Effector memory CD8-positive, alpha-beta T cell (primary cell): ENCODE results near the gene IFNA4.

Experiments
- ATAC-seq: fragments of 150-1000 bp; cut with Tn5 transposase; replicated peaks from 2 replicates; pipeline ENCODE4 v1.10.0; 2021; ENCODE audit warnings: mild to moderate bottlenecking, moderate library complexity
- DNase-seq, 3 experiments: peaks; one replicate each; pipeline ENCODE4 v3.0.0; 2021
- H3K27ac Mint-ChIP-seq, 2 donors: one replicate each; pipeline ENCODE4 v1.8.0; 2022; ENCODE audit warnings: mild to moderate bottlenecking in 2 of 2, mixed read lengths in 2 of 2, moderate library complexity in 2 of 2
- H3K27me3 Mint-ChIP-seq, 2 donors: one replicate each; pipeline ENCODE4 v1.8.0; 2022; ENCODE audit warnings: mixed read lengths in 2 of 2
- H3K36me3 Mint-ChIP-seq: one replicate; pipeline ENCODE4 v1.8.0; 2022; ENCODE audit warnings: mild to moderate bottlenecking, moderate library complexity, mixed read lengths; ENCODE audit not compliant: insufficient read depth
- H3K4me1 Mint-ChIP-seq, 2 donors: one replicate each; pipeline ENCODE4 v1.8.0; 2022; ENCODE audit warnings: low read depth in 2 of 2, mixed read lengths in 2 of 2
- H3K4me3 Mint-ChIP-seq, 2 donors: one replicate each; pipeline ENCODE4 v1.8.0; 2022; ENCODE audit warnings: mild to moderate bottlenecking in 2 of 2, mixed read lengths in 2 of 2, moderate library complexity in 2 of 2
- H3K9me3 Mint-ChIP-seq, 2 donors: one replicate each; pipeline ENCODE4 v1.8.0; 2022; ENCODE audit warnings: mixed read lengths in 2 of 2

The IFNA4 gene

DNA sequence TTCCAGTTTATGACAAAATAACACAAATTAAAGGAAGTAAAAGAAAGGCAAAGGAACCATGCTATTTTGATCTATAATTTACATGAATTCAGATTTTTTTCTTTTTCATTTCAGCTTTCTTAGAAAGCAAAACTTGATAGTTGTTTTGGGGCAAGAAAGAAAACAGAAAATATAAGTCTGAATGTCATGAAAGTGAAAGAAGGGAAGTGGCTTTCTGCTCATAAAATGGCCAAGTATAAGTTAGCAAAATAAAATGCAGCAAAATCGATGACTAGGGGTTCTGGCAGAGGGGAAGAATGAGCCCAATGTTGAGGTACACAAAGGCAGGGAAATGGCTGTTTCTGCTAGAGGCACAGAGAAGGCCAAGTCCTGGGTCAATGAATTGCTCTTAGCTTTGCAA, 42.8 kb downstream of the IFNA4 start:
- H3K4me1 Mint-ChIP-seq: peaks cover 15 to 22% of the 10 kb centered on the region in 2 donors
- H3K36me3 Mint-ChIP-seq: no peaks in the 10 kb centered on the region
- peak overlapping the region; percentile 24 to 85 for H3K27ac Mint-ChIP-seq
- H3K27me3 Mint-ChIP-seq: peaks cover 0 to 6% of the 10 kb centered on the region in 2 donors
- DNase-seq (no peak), ATAC-seq (no peak)
- H3K9me3 Mint-ChIP-seq: peaks cover 0 to 9% of the 10 kb centered on the region in 2 donors
- peak overlapping the region; percentile 26 to 43 for H3K4me3 Mint-ChIP-seq

DNA sequence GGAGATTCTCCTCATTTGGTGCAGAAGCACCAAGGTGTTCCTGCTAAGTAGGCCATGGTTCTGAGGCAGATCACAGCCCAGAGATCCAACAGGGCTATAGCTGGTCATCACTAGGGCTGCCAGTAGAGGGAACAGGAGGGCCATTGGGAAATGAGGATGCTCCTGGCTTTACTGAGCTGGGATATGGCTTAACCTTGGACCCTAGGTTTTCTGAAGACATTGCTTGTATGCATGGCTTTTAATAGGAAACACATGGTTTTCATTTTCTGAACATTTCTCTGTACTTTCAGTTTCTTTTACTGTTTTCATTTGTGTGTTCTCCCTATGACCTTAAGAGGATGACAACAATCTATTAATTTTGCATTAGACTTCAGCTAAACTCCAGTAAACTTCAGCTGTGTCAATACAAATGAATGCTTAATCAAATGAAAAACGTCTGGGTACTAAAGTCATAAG, 45.9 kb downstream of the IFNA4 start, which contains the start of gene IFNW1:
TSS of gene IFNW1 (minus strand) at position 406 of the 456 bp plus-strand sequence. CDS start at position 144, 262 bp downstream.
- Mint-ChIP-seq H3K4me1 (peaks cover 15 to 22% of the 10 kb centered on the region in 2 donors), H3K27me3 (no peaks in the 10 kb centered on the region), H3K9me3 (no peaks in the 10 kb centered on the region), H3K36me3 (no peaks in the 10 kb centered on the region), H3K4me3 (peak within 1 kb of the TSS in 1 of 2 donors; percentile 18), H3K27ac (peak within 1 kb of the TSS in 1 of 2 donors; percentile 25)
- DNase-seq (no peak), ATAC-seq (peak; percentile 21)

DNA sequence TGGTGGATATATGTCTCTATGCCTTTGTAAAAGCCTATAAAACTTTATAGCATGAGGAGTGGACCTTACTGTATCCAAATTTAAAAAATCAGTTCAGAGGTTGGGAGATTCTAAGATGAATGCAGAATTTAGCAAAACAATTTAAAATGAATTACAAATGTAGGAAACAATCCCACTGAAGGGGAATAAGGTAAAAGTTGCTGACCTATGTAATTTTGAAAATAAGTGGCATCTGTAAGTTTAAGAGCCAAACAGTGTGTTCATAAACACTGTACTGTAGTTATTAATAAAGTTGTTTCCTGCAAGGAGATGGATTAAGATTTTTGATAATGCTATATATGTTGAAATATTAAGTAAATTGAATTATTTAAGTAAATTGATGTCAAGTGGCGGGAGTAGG, 50.4 kb downstream of the IFNA4 start:
- H3K9me3 Mint-ChIP-seq: no peaks in the 10 kb centered on the region
- no peaks in the 10 kb centered on the region for H3K27me3 Mint-ChIP-seq
- peaks cover 5% of the 10 kb centered on the region in 2 donors for H3K4me1 Mint-ChIP-seq
- no peak overlapping the region for H3K4me3 Mint-ChIP-seq
- no peak for ATAC-seq
- DNase-seq: no peak
- H3K36me3 Mint-ChIP-seq: no peaks in the 10 kb centered on the region
- no peak overlapping the region for H3K27ac Mint-ChIP-seq
